Body of pancreas (tissue), 4 donors: Measurements from ENCODE around the gene EBP. TPM values are rescaled to one million over a fixed set of nuclear protein-coding genes. Genes with fewer than 3 reads are reported as not detected.

ENCODE experiments used
- ATAC-seq: fragments of 150-250 bp; one replicate; pipeline ENCODE4 v1.9.1; 2016
- DNase-seq, 4 donors: peaks; one replicate each; pipeline ENCODE4 v3.0.0-alpha.2; 2019
- H3K27ac ChIP-seq, 4 donors: fragments of 200-600 bp; sonication (generic); 1 replicate in 3 of 4; 2 replicates in 1 of 4; pipeline versions ENCODE4 v1.5.1 to v1.6.1; 2016 to 2019; ENCODE audit warnings: mild to moderate bottlenecking in 1 of 4, mixed read lengths in 1 of 4, moderate library complexity in 1 of 4
- H3K27me3 ChIP-seq, 2 donors: fragments of 200-600 bp; sonication (generic); one replicate each; pipeline ENCODE4 v1.6.0; 2016; ENCODE audit warnings: mild to moderate bottlenecking in 1 of 2
- H3K36me3 ChIP-seq, 2 donors: fragments of 200-600 bp; sonication (generic); replicated peaks in 1 of 2; 2 replicates each; pipeline ENCODE4 v1.5.1; 2016; ENCODE audit warnings: low read depth in 2 of 2; ENCODE audit not compliant: insufficient read depth in 1 of 2
- H3K4me1 ChIP-seq: fragments of 200-600 bp; sonication (generic); one replicate; pipeline ENCODE4 v1.6.0; 2016
- H3K4me3 ChIP-seq, 2 donors: fragments of 200-600 bp; sonication (generic); 1 replicate in 1 of 2; 2 replicates in 1 of 2; pipeline ENCODE4 v1.5.1; 2016 to 2019
- H3K9me3 ChIP-seq, 3 donors: fragments of 200-600 bp; sonication (generic); 1 replicate in 2 of 3; 2 replicates in 1 of 3; pipeline ENCODE4 v1.5.1; 2016
- CTCF ChIP-seq, 7 experiments: fragments of 450-650 bp in 4 of 7; fragments of 200-600 bp in 3 of 7; sonication (generic) in 3 of 7; IDR thresholded peaks; one replicate each; pipeline ENCODE4 v1.5.1; 2016 to 2019; ENCODE audit warnings: antibody characterized with exemption in 7 of 7
- POLR2A ChIP-seq, 3 donors: fragments of 450-650 bp; IDR thresholded peaks; one replicate each; pipeline ENCODE4 v1.6.1; 2016; ENCODE audit warnings: antibody characterized with exemption in 3 of 3, mild to moderate bottlenecking in 2 of 3
- WGBS, 2 donors: methylation state at CpG; one replicate each; pipeline ENCODE4 v1.1.5; 2017; 5-methylcytosine and 5-hydroxymethylcytosine counted together
- intact Hi-C: fragments of 100-400 bp; cut with DNase I; formaldehyde crosslinking; loops from one replicate; pipeline ENCODE4 v1.15.1; 2023
- total RNA-seq, 2 donors: library from RNA; depleted of rRNA; stranded (reverse); fragments of >200 nt; gene quantifications; one replicate each; pipeline ENCODE4 v1.1.0, GENCODE V29; 2016

Gene EBP
- total RNA-seq, 2 donors from 2014 or later, result 14.8 to 19.7 TPM

GRCh38 chrX:48474127-48474526 is 47.5 kb upstream of the EBP start:
- 23 to 43% methylated on average over 6 to 8 of the region's 10 CpGs for WGBS, 2 donors
- ATAC-seq, result no peak
- no peaks in the 10 kb centered on the region for H3K9me3 ChIP-seq
- H3K27ac ChIP-seq, result peak overlapping the region in 2 of 4 donors; percentile 77 to 82
- intact Hi-C loops, result no loop called here
- TF ChIP-seq CTCF (IDR thresholded peaks at IDR 0.05) (peak in 1 of 7 experiments; percentile 10), POLR2A (IDR thresholded peaks at IDR 0.05) (no peak)
- no peaks in the 10 kb centered on the region for H3K36me3 ChIP-seq
- no peaks in the 10 kb centered on the region for H3K27me3 ChIP-seq
- no peak overlapping the region for H3K4me3 ChIP-seq
- no peak for DNase-seq
- peaks cover 42% of the 10 kb centered on the region for H3K4me1 ChIP-seq

GRCh38 chrX:48474581-48474980 is 47.0 kb upstream of the EBP start:
- WGBS, 2 donors, result 54 to 67% methylated on average over 3 of the region's 6 CpGs
- H3K27ac ChIP-seq, result no peak overlapping the region
- H3K9me3 ChIP-seq, result no peaks in the 10 kb centered on the region
- intact Hi-C loops, result no loop called here
- TF ChIP-seq CTCF (IDR thresholded peaks at IDR 0.05), result no peak
- no peak for TF ChIP-seq POLR2A (IDR thresholded peaks at IDR 0.05)
- H3K36me3 ChIP-seq, result no peaks in the 10 kb centered on the region
- H3K27me3 ChIP-seq, result no peaks in the 10 kb centered on the region
- peaks cover 39% of the 10 kb centered on the region for H3K4me1 ChIP-seq
- no peak for DNase-seq
- no peak for ATAC-seq
- H3K4me3 ChIP-seq, result no peak overlapping the region

GRCh38 chrX:48475296-48475695 is 46.3 kb upstream of the EBP start:
- ATAC-seq (no peak), DNase-seq (peak in 1 of 4 donors; percentile 44)
- Histone ChIP-seq H3K27ac (peak overlapping the region in 3 of 4 donors; percentile 59 to 84 (median 83)), H3K27me3 (no peaks in the 10 kb centered on the region), H3K36me3 (no peaks in the 10 kb centered on the region), H3K4me3 (peak overlapping the region in 1 of 2 donors; percentile 30), H3K4me1 (peaks cover 34% of the 10 kb centered on the region), H3K9me3 (no peaks in the 10 kb centered on the region)
- WGBS, 2 donors, result 1 to 13% methylated on average over 3 to 5 of the region's 5 CpGs
- no peak for TF ChIP-seq CTCF (IDR thresholded peaks at IDR 0.05)
- intact Hi-C loops, result no loop called here

- DNase-seq, result peak; percentile 89 to 94 (median 92)
- ATAC-seq, result peak; percentile 87
- Histone ChIP-seq H3K9me3 (no peaks in the 10 kb centered on the region), H3K27me3 (no peaks in the 10 kb centered on the region), H3K36me3 (no peaks in the 10 kb centered on the region), H3K27ac (peak within 1 kb of the TSS; percentile 35 to 84 (median 71)), H3K4me3 (peak within 1 kb of the TSS; percentile 21 to 45), H3K4me1 (peaks cover 29% of the 10 kb centered on the region)
- WGBS, 2 donors, result 0% methylated on average over 72 of the region's 75 CpGs; no CpG with 5 or more reads in 1 of the 2 donors
- TF ChIP-seq CTCF (IDR thresholded peaks at IDR 0.05), result no peak
- TF ChIP-seq POLR2A (IDR thresholded peaks at IDR 0.05), result peak; percentile 21 to 75 (median 67)
- intact Hi-C loops, result no loop called here
Measured at GRCh38 chrX:48475774-48476577, 45.6 kb upstream of the EBP start, which contains the start of gene FTSJ1. Gene FTSJ1 (plus strand): TSS chrX:48476199. CDS start chrX:48478048, 1,849 bp downstream.
